Measurements from ENCODE around the gene INHBB.

GRCh38 chr2:120393456-120393855, 47.5 kb downstream of the INHBB start:
- no peak for TF ChIP-seq POLR2A (IDR thresholded peaks at IDR 0.05)
- no peak for TF ChIP-seq CTCF (IDR thresholded peaks at IDR 0.05)

Measured in right lobe of liver (tissue), 4 donors.